OCI-LY7 (cell line): ENCODE measurements around the gene BDH1. TPM values are rescaled to one million over a fixed set of nuclear protein-coding genes. Genes with fewer than 3 reads are reported as not detected.

Source experiments
- BruUV-seq: library from RNA; stranded (reverse); fragments of 400-500 nt; replicated peaks from 2 replicates; lab custom pipeline; 2021; lab: Mats Ljungman, UMichigan
- CTCF ChIA-PET: fragments of 300-600 bp; sonication (Branson Sonifier 250); formaldehyde crosslinking; loops from one replicate; lab custom pipeline; 2022; ENCODE audit warnings: antibody characterized with exemption; ENCODE audit not compliant: unreplicated experiment; lab: Charles Lee
- POLR2A ChIA-PET: fragments of 300-600 bp; sonication (Branson Sonifier 250); formaldehyde crosslinking; loops from one replicate; lab custom pipeline; 2022; ENCODE audit warnings: antibody characterized with exemption; lab: Charles Lee
- DNase-seq: peaks from one replicate; pipeline ENCODE4 v3.0.0-alpha.2; 2015; ENCODE audit warnings: low spot score
- H2AFZ ChIP-seq: fragments of 200-600 bp; sonication (generic), shearing (Covaris generic); 2 replicates; pipeline ENCODE4 v1.6.1; 2014; ENCODE audit warnings: mild to moderate bottlenecking, antibody characterized with exemption, low read length, moderate library complexity
- H3K27ac ChIP-seq: fragments of 200-600 bp; sonication (generic); 2 replicates; pipeline ENCODE4 v1.5.1; 2014; ENCODE audit warnings: mixed run types, low read depth, mild to moderate bottlenecking, moderate library complexity, low read length, inconsistent platforms; ENCODE audit not compliant: poor library complexity, severe bottlenecking
- H3K36me3 ChIP-seq: fragments of 200-600 bp; sonication (generic); 2 replicates; pipeline ENCODE4 v1.6.1; 2014; ENCODE audit warnings: mild to moderate bottlenecking, antibody characterized with exemption, low read length, moderate library complexity, mixed read lengths; ENCODE audit not compliant: insufficient read depth
- H3K4me1 ChIP-seq: fragments of 200-600 bp; sonication (generic); 2 replicates; pipeline ENCODE4 v1.5.1; 2014; ENCODE audit warnings: mild to moderate bottlenecking, low read length; ENCODE audit not compliant: insufficient read depth, poor library complexity, severe bottlenecking
- H3K4me2 ChIP-seq: fragments of 200-600 bp; sonication (generic); 2 replicates; pipeline ENCODE4 v1.6.1; 2014; ENCODE audit warnings: mild to moderate bottlenecking, low read length
- H3K4me3 ChIP-seq: fragments of 200-600 bp; sonication (generic); 2 replicates; pipeline ENCODE4 v1.5.1; 2014; ENCODE audit warnings: mild to moderate bottlenecking, low read depth, low read length; ENCODE audit not compliant: poor library complexity, severe bottlenecking
- H3K79me2 ChIP-seq: fragments of 200-600 bp; sonication (generic); 2 replicates; pipeline ENCODE4 v1.6.1; 2016; ENCODE audit warnings: low read depth, mild to moderate bottlenecking, low read length, moderate library complexity, mixed read lengths; ENCODE audit not compliant: insufficient read depth
- H3K9me2 ChIP-seq: fragments of 200-600 bp; sonication (generic); 2 replicates; pipeline ENCODE4 v1.6.1; 2016; ENCODE audit warnings: mild to moderate bottlenecking, low read length, mixed read lengths; ENCODE audit not compliant: insufficient read depth
- H3K9me3 ChIP-seq: fragments of 200-600 bp; sonication (generic); 2 replicates; pipeline ENCODE4 v1.6.1; 2014; ENCODE audit warnings: mild to moderate bottlenecking, mixed run types, low read length, mixed read lengths
- H4K20me1 ChIP-seq: fragments of 200-600 bp; sonication (generic); 2 replicates; pipeline ENCODE4 v1.6.1; 2014; ENCODE audit warnings: mild to moderate bottlenecking, antibody characterized with exemption, low read length, moderate library complexity, mixed read lengths; ENCODE audit not compliant: insufficient read depth
- CTCF ChIP-seq: fragments of 200-600 bp; sonication (generic); conservative IDR thresholded peaks from 2 replicates; pipeline ENCODE4 v1.5.1; 2014; ENCODE audit warnings: mild to moderate bottlenecking, antibody characterized with exemption, low read length, moderate library complexity, mixed read lengths
- EZH2phosphoT487 ChIP-seq: fragments of 200-600 bp; sonication (generic); IDR thresholded peaks from 2 replicates; pipeline ENCODE4 v1.6.1; 2018; ENCODE audit warnings: low read depth, borderline replicate concordance, mild to moderate bottlenecking, mixed run types, antibody characterized with exemption, low read length, moderate library complexity, mixed read lengths
- intact Hi-C: fragments of 100-400 bp; cut with micrococcal nuclease; formaldehyde crosslinking; loops from one replicate; pipeline ENCODE4 v1.10.0; 2022; ENCODE audit not compliant: unreplicated experiment
- total RNA-seq, 2 experiments: library from RNA; depleted of rRNA in 1 of 2; stranded (reverse); fragments of >200 nt in 1 of 2; shearing (Covaris generic) in 1 of 2; gene quantifications; 2 replicates each; pipeline ENCODE4 v1.2.3, GENCODE V29; 2014 to 2022

Gene BDH1
- total RNA-seq, 2 experiments from 2014 or later, result 14.1 to 14.5 TPM

GRCh38 chr3:197485143-197485542 lies 70.6 kb downstream of the BDH1 start:
- no peak for DNase-seq
- no peaks in the 10 kb centered on the region for H3K79me2 ChIP-seq
- TF ChIP-seq EZH2phosphoT487, result no peak
- no peak for TF ChIP-seq CTCF
- H3K4me1 ChIP-seq, result no peaks in the 10 kb centered on the region
- intact Hi-C loops, result no loop called here
- H4K20me1 ChIP-seq, result no peaks in the 10 kb centered on the region
- H3K4me2 ChIP-seq, result no peak overlapping the region
- H3K9me3 ChIP-seq, result no peaks in the 10 kb centered on the region
- no TSS peak for BruUV-seq
- POLR2A ChIA-PET, result no interaction called here
- H3K36me3 ChIP-seq, result no peaks in the 10 kb centered on the region
- CTCF ChIA-PET, result no interaction called here
- no peak overlapping the region for H2AFZ ChIP-seq
- no peak overlapping the region for H3K27ac ChIP-seq
- H3K4me3 ChIP-seq, result no peak overlapping the region
- no peaks in the 10 kb centered on the region for H3K9me2 ChIP-seq

- no TSS peak for BruUV-seq
- Histone ChIP-seq H3K4me2 (no peak overlapping the region), H2AFZ (no peak overlapping the region), H3K9me3 (no peaks in the 10 kb centered on the region), H4K20me1 (no peaks in the 10 kb centered on the region), H3K9me2 (no peaks in the 10 kb centered on the region), H3K4me3 (no peak overlapping the region), H3K79me2 (no peaks in the 10 kb centered on the region), H3K27ac (no peak overlapping the region), H3K36me3 (no peaks in the 10 kb centered on the region), H3K4me1 (no peaks in the 10 kb centered on the region)
- no peak for DNase-seq
- ChIA-PET POLR2A (no interaction called here), CTCF (no interaction called here)
- intact Hi-C loops, result no loop called here
- TF ChIP-seq EZH2phosphoT487 (no peak), CTCF (no peak)
Observed at GRCh38 chr3:197484204-197484901, 71.4 kb downstream of the BDH1 start.

- H3K36me3 ChIP-seq, result no peaks in the 10 kb centered on the region
- TF ChIP-seq EZH2phosphoT487, result no peak
- TF ChIP-seq CTCF, result no peak
- no peak overlapping the region for H3K27ac ChIP-seq
- no peaks in the 10 kb centered on the region for H3K9me3 ChIP-seq
- no peak for DNase-seq
- H3K4me2 ChIP-seq, result no peak overlapping the region
- POLR2A ChIA-PET, result no interaction called here
- H3K9me2 ChIP-seq, result no peaks in the 10 kb centered on the region
- no peaks in the 10 kb centered on the region for H3K4me1 ChIP-seq
- intact Hi-C loops, result no loop called here
- H3K4me3 ChIP-seq, result no peak overlapping the region
- no peaks in the 10 kb centered on the region for H3K79me2 ChIP-seq
- no peaks in the 10 kb centered on the region for H4K20me1 ChIP-seq
- CTCF ChIA-PET, result no interaction called here
- no peak overlapping the region for H2AFZ ChIP-seq
- no TSS peak for BruUV-seq
Observed at GRCh38 chr3:197482001-197482400, 73.8 kb downstream of the BDH1 start.
